Omental fat pad (tissue), 4 donors: ENCODE data around the gene ACOX1. TPM values are rescaled to one million over a fixed set of nuclear protein-coding genes. Genes with fewer than 3 reads are reported as not detected.

Experiments
- ATAC-seq: fragments of 150-250 bp; one replicate; pipeline ENCODE4 v1.9.1; 2016; ENCODE audit warnings: mild to moderate bottlenecking, moderate library complexity; ENCODE audit not compliant: low FRiP score
- DNase-seq: peaks from one replicate; pipeline ENCODE4 v3.0.0-alpha.2; 2019; ENCODE audit warnings: low spot score
- CTCF ChIP-seq, 3 donors: fragments of 450-650 bp; IDR thresholded peaks; one replicate each; pipeline ENCODE4 v1.5.1; 2016 to 2017; ENCODE audit warnings: antibody characterized with exemption in 3 of 3, mild to moderate bottlenecking in 3 of 3, moderate library complexity in 2 of 3
- total RNA-seq, 4 donors: library from RNA; depleted of rRNA; stranded (reverse); fragments of >200 nt; gene quantifications; one replicate each; pipeline ENCODE4 v1.1.0, GENCODE V29; 2016

ACOX1 gene
- total RNA-seq, 4 donors from 2014 or later = 63.7 to 176 (median 123) TPM

GRCh38 chr17:75891605-75892555, 87.1 kb downstream of the ACOX1 start:
- TF ChIP-seq CTCF (IDR thresholded peaks at IDR 0.05) = no peak
- ATAC-seq (no peak), DNase-seq (no peak)

Other genes starting within 250 kb of the ACOX1 start
- gene GALK1, start 214.0 kb downstream of the ACOX1 start, total RNA-seq = 10 to 100 TPM; 15.9 to 51.5 (median 28.5) TPM
- gene UNK, start 194.4 kb downstream of the ACOX1 start, total RNA-seq = 10 to 100 TPM; 19.4 to 38.9 (median 24.3) TPM
- 10 to 100 TPM in 2 of 4 donors, 1 to 10 TPM in 2; 3.2 to 27.1 (median 8.2) TPM for gene UNC13D, start 134.8 kb downstream of the ACOX1 start, total RNA-seq
- gene WBP2, start 123.8 kb downstream of the ACOX1 start, total RNA-seq = 10 to 100 TPM; 43.1 to 72.3 (median 50.2) TPM
- 10 to 100 TPM; 18.5 to 53.8 (median 29.6) TPM for gene TRIM47, start 100.6 kb downstream of the ACOX1 start, total RNA-seq
- gene TRIM65, start 82.2 kb downstream of the ACOX1 start, total RNA-seq = 10 to 100 TPM; 10.0 to 37.4 (median 16.2) TPM
- gene MRPL38, start 74.3 kb downstream of the ACOX1 start, total RNA-seq = 10 to 100 TPM; 24.9 to 46.0 (median 35.6) TPM
- 1 to 10 TPM; 4.7 to 8.8 (median 7.0) TPM for gene FBF1, start 38.1 kb downstream of the ACOX1 start, total RNA-seq
- 10 to 100 TPM; 17.5 to 28.6 (median 19.9) TPM for gene TEN1, start 74 bp upstream of the ACOX1 start, total RNA-seq
- gene CDK3, start 21.7 kb upstream of the ACOX1 start, total RNA-seq = 1 to 10 TPM; 5.0 to 8.0 (median 5.8) TPM
- gene EVPL, start 48.1 kb upstream of the ACOX1 start, total RNA-seq = 1 to 10 TPM in 3 of 4 donors, under 1 TPM in 1; 0.47 to 3.7 (median 1.4) TPM
- gene SRP68, start 93.4 kb upstream of the ACOX1 start, total RNA-seq = 10 to 100 TPM; 42.3 to 62.0 (median 49.6) TPM
- under 1 TPM in 1 of 4 donors, not detected in 3; 0.50 TPM for gene GALR2, start 95.6 kb upstream of the ACOX1 start, total RNA-seq
- not detected for gene ZACN, start 100.0 kb upstream of the ACOX1 start, total RNA-seq
- 10 to 100 TPM; 69.3 to 93.9 (median 74.1) TPM for gene EXOC7, start 124.6 kb upstream of the ACOX1 start, total RNA-seq
- gene FOXJ1, start 162.1 kb upstream of the ACOX1 start, total RNA-seq = under 1 TPM in 1 of 4 donors, not detected in 3; 0.46 TPM